ENCODE data around the gene INPP5A. TPM values are rescaled to one million over a fixed set of nuclear protein-coding genes. Genes with fewer than 3 reads are reported as not detected.

Gene INPP5A
- total and polyA plus RNA-seq, 10 of the 15 experiments (the other 5 are each of a cell fraction or from before 2014, with no cell fraction given): 0.52 to 15.0 (median 6.3) TPM

GRCh38 chr10:132587175-132587574 is 49.6 kb downstream of the INPP5A start:
- ATAC-seq: no peak

More at GRCh38 chr10:132587175-132587574, 49.6 kb downstream of the INPP5A start:
- ChIA-PET SMC1A (ENCODE audit: uncharacterized antibody, unreplicated experiment) (interaction anchor here (1.6 kb wide), 1 partner anchor 15 kb away, joined by 17 read pairs; no protein-coding TSS in a partner anchor), RAD21 (ENCODE audit: unreplicated experiment) (interaction anchor here (1.6 to 2.2 kb wide), 2 partner anchors 11 to 15 kb away, joined by 10 to 18 read pairs; no protein-coding TSS in a partner anchor), POLR2A (interaction anchor here (1.3 to 1.8 kb wide), 3 partner anchors 11 to 48 kb away, joined by 5 to 12 read pairs (median 8); no protein-coding TSS in a partner anchor), CTCF (interaction anchor here (0.7 to 1.5 kb wide), 3 partner anchors 12 to 221 kb away, joined by 3 to 5 read pairs (median 3); no protein-coding TSS in a partner anchor)
- Histone ChIP-seq H3K27ac (ENCODE audit: control insufficient read depth, insufficient read depth) (no peak overlapping the region), H3K36me3 (ENCODE audit: control insufficient read depth in 2 of 2, insufficient read depth in 2 of 2, low read length in 1 of 2) (no peaks in the 10 kb centered on the region), H3K9ac (ENCODE audit: control insufficient read depth, insufficient read depth, low read length) (no peak overlapping the region), H2AFZ (ENCODE audit: control insufficient read depth, low read depth, low read length) (no peak overlapping the region), H3K9me3 (replicated peaks; ENCODE audit: control insufficient read depth, insufficient read depth, low read length) (no peaks in the 10 kb centered on the region; the same call in 2 of the 3 replicates), H3K27me3 (replicated peaks in 1 of 2; ENCODE audit: control insufficient read depth in 2 of 2, insufficient read depth in 2 of 2, low read length in 1 of 2) (no peaks in the 10 kb centered on the region), H3K79me2 (ENCODE audit: control insufficient read depth, insufficient read depth, low read length) (no peaks in the 10 kb centered on the region; the same call in 1 of the 2 replicates), H4K20me1 (ENCODE audit: control insufficient read depth, insufficient read depth) (no peaks in the 10 kb centered on the region), H3K4me2 (ENCODE audit: control insufficient read depth, insufficient read depth) (no peak overlapping the region), H3K4me3 (no peak overlapping the region), H3K4me1 (ENCODE audit: control insufficient read depth, insufficient read depth, low read length) (peaks cover 9% of the 10 kb centered on the region)
- in situ Hi-C loops (cut with MboI) (no loop called here), intact Hi-C loops (cut with micrococcal nuclease; ENCODE audit: unreplicated experiment) (no loop called here)
- no TSS peak for BruUV-seq (replicated peaks)
- 87% methylated on average over 11 of the region's 11 CpGs for WGBS (ENCODE audit: insufficient coverage, insufficient replicate concordance, low lambda C conversion rate, missing lambda C conversion rate)
- TF ChIP-seq PRDM15 (CRISPR knock-in tag; IDR thresholded peaks at IDR 0.05): no peak
- no peak for TF ChIP-seq SIN3A (IDR thresholded peaks at IDR 0.05; ENCODE audit: low read depth, low read length)
- no peak for TF ChIP-seq SKIL (IDR thresholded peaks at IDR 0.05; ENCODE audit: low read depth, poor library complexity, severe bottlenecking)
- TF ChIP-seq PAX5 (IDR thresholded peaks at IDR 0.05; ENCODE audit: borderline replicate concordance, low read depth, low read length): no peak
- TF ChIP-seq IRF3 (IDR thresholded peaks at IDR 0.05): no peak
- FAIRE-seq (no peak), DNase-seq (ENCODE audit: low read depth, low spot score) (no peak)

Data from GM12878 (cell line).